Activated CD4-positive, alpha-beta T cell treated with anti-CD3 and anti-CD28 coated beads, Interleukin-2, amount 50 U/mL, for 48 hours (primary cell): Measurements from ENCODE around the gene CHST11.
"Not testable (repeated sequence)": the region's sequence is repeated elsewhere in the genome, so short reads cannot be mapped to it uniquely, and the experiment has no call there.

Experiments used
- DNase-seq, 2 experiments: peaks; one replicate each; pipeline ENCODE4 v3.0.0-alpha.2; 2020

The CHST11 gene

GRCh38 chr12:104796475-104796862, 339.7 kb downstream of the CHST11 start:
- DNase-seq = no peak

DNA sequence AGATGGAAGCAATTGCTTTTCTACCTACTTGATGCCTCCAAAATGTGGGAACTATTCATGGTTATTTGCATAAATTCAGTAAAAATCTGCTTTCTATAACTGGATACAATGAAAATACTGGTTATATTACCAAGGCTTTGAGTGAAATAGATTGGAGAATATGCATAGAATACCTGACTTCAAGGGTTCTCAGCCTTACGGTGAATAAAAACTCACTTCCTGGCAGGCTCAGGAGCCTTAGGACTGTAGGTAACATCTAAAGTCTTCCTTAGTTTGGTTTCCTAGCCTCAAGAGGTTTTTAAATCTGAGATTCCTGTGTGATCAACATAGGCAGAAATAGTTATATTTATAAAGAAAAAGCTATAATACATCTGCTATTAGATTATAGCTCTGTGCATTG, 342.7 kb downstream of the CHST11 start:
- DNase-seq = no peak

GRCh38 chr12:104801005-104801404, 344.3 kb downstream of the CHST11 start:
- DNase-seq = no peak

DNA sequence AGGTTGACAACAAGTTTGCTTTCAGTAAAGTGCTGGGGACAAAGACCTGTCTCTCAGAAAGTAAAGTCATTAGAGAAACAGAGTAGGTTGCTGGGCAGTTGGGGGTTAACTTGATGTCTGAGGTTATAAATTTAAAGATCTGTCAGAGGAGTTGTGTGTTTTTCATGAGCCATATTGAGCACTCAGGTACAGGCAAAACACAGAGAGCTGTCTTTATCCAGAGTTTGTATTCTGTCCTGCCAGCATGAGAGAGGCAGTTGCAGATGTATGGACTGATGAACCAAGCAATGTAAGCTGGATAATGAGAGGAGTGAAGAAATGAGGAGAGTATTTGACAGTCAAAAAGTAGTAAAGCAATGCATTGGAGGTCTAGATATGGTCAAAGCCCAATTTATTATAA, 344.7 kb downstream of the CHST11 start:
- no peak for DNase-seq

DNA sequence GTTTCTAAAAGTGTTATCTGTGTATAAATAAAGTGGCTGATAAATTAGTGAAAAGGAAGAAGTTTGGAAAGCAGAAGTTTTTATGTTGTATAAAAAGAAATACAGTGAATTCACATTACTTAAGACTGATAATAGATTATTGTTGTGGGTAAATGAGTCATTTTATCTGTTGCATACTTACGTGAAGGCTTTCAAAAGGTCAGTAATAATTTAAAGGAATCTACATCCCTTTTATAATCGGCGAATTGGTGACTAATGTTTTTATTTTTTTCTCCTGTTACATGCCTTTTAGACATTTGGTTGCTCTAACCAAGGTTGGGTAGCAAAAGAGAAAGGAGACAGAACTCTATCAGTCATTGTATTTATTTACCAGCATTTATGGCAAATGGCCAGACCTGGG, 345.5 kb downstream of the CHST11 start:
- DNase-seq = no peak

DNA sequence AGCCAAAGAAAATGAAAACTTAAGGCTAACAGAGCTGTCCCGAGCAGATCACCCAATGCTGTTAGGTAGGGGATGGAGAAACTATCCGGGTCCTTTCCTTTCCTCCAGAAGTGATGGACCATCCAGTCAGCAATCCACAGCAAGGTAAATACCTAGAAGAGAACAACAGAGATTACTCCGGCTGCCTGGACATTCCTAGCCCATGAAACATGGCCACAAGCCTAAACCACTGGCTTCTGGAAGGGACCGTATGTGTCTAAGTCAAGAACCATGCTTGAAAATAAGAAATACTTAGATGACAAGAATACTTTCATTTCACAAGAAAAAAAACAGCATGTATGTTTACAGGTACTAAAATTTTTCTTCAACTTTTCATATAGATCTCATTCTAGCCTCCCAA, 348.4 kb downstream of the CHST11 start:
- DNase-seq = no peak

GRCh38 chr12:104806194-104806593, 349.4 kb downstream of the CHST11 start:
- not testable (repeated sequence) for DNase-seq

GRCh38 chr12:104809251-104809650, 352.5 kb downstream of the CHST11 start:
- DNase-seq = no peak

DNA sequence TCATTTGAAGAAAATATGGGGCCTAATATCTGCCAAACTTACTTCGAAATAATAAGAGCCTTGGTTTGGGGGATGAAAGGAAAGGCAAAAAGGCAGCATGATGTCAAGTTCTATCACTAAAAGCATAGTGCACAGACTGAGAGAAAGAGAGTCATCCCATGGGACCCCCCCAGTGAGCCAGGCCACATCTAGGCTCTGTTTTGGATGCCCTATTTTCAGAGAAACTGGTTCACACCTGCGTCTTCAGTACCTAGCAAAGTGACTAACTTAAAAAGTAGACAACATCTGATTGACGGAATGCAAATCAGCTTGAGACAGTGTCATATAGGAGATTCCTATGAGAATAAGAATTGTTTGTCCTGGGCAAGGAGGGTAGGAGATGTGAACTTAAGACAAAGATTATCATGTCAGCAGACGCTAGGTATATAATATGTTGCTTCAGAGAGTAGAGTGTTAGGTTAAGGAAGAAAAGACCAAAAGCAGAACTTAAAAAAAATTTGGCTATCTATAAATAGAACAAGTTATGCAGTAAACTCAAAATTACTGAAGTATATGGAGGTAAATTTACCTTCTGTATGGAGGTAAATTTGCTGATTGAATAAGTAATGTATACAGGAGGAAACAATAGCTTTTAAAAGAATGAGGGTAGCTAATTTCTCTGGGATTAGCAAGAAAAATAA, 353.1 kb downstream of the CHST11 start:
- DNase-seq = no peak
